NCI-H1694 (cell line): ENCODE measurements around the gene DEPDC5.

Source experiments
- DNase-seq: peaks from one replicate; lab custom pipeline; 2025; lab: John Stamatoyannopoulos, UW

DEPDC5 gene

DNA sequence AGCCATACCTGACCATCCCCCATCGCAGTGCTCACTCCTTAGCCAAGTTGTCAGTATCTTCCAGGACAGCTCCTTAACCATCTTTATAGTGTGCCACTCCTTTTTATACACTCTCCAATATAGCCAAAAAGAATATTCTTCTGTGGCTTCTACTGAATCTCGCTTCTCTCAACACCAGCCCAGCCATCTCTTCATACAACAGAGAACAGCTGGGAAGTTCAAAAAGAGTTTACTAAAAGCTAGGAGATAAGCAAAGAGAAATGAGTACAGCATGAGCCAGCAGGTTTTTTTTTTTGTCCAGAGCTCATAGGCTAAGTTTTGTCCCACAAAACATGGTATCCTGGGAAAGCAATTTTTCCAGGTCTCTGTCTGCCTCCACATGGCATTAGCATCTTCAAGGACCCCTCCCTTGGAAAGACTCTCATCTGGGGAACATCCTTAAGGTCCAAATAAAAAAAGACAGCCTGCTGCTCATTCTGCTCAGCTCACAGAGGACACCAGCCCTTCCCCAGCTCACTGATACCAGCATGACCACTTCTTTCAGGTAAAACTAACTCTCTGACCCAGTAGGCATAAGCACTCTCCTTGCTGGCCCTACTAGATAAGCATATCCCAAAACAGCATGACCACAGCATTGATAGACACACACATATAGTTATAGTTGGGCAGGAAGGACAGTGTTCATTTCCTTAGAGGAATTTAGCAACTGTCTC lies 141.7 kb downstream of the DEPDC5 start:
- DNase-seq: no peak

DNA sequence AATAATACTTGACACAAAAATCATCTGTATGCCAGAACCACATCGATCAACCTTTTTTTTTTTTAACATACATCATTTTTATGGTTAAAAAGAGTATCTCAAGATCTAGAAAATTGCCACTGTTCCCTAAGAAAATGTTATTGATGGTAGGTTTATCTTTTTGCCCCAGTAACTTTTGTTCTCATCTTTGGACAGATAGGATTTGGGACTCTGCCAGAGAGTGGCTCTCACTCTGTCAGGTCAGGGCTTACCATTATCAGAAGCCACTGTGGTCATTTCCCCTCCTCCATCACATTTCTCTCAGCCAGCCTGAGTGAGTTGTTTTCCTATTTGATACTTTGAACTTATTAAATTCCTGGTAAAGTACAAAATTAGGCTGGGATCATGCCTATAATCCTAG lies 142.7 kb downstream of the DEPDC5 start:
- no peak for DNase-seq

DNA sequence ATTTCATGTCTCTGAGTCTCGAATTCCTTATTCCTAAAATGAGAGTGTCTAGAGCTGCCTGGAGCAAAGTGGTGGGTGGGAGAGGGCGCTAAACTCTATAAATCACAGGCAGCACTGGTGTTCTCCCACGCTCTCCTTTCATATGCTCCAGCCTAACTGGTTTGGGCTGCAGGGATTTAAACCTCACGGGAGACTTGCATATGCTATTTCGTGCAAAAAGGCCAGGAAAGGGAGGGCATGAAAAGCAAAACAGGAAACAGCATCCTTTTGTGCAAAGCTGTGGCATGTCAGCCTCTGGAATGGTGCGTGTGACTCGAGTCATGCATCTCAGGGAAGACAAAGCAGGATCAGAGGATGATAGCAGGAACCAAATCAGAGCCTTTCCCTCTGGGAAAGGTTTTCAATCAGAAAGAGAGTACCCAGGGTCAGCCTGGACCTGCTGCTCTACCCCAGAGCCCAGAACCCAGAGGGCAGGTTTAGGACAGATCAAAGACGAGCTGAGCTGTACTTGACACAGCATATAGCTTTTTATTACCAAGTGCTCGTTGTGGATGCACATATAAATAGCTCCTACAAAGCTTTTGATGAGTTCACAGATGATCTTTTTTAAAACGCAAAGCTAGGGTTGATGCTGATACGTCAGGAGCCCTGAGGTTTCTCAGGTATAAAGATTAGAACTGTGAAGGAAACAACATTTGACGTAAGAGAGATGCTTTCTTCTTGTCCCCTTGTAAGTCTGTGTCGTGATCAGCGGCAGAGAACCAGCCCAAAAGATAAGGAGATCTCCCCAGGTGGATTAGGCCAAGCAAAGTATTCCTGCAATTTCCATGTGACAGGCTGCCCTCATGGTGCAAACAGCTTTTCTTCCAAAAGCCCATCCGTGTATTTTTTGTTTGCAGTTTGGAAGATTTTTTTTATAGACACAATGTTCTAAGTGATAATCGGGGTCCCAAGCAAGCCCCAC lies 144.3 kb downstream of the DEPDC5 start:
- no peak for DNase-seq

DNA sequence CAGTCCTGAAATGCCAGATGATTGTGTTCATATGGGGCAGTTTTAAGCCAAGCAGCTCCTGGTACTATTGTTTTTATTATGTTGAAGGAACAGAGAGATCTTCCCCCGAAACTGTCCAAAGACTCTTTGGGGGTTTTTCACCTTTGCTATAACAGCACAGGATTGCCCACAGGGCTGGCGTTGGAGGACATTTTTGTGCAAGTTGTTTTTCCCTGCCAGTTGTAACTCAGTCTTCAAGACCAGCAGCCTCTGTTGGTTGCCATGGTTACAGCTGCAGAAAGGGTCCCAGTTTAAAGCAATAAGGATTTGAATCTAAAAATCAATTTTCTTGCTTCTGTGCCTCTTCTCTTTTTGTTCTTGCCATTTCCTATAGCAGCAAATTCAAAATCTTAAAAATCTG lies 145.1 kb downstream of the DEPDC5 start:
- no peak for DNase-seq

DNA sequence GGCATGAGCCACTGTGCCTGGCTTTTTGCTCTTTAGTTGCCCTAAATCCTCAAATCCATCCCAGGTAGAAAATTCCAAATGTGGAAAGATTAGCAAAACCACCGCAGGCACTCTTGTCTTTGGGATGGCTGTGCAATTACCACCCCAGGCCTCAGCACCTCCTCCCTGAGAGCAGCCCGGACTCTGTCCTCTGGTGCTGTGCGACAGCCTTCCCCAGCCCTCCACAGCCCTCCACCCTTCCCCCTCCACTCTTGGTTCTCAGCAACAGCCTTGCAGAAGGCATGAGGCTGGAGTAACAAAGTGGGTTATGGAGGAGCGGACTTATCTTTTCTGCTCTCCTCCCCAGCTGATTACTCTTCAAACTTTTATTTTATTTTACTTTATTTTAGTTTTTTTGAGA lies 145.8 kb downstream of the DEPDC5 start:
- DNase-seq: no peak

DNA sequence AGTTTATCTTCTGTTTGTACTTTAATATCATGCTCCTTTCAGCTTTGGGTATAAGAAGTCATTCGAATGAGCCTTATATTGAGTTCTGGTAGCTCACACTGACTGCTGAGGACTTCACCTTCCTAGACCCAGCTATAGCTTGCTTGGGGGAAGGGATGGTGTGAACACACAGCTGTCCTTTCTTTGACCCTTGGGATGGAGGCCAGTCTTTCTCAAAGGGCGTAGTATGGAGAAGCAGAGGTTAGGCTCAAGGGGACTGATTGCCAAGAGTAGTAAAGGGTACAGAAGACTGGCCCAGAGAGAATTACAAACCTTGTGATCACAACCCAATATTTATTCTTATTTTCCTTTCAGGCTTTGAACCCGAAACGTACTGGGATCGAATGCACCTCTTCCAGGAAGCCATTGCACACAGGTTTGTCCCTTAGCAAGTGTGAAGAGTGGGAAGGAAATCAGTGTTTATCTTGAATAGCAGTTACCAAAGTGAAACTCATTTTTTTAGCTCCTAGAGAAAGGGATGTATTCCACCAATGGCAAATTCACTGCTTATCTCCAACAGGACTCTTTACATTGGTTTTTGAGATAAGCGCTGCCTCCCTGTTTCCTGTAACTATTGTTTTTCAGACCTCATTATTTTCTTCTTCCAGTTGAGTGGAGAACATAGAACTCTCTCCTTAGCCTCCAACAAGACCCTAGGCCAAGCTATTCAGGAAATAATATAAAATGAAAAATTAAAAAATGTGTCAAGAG lies 147.7 kb downstream of the DEPDC5 start:
- no peak for DNase-seq

DNA sequence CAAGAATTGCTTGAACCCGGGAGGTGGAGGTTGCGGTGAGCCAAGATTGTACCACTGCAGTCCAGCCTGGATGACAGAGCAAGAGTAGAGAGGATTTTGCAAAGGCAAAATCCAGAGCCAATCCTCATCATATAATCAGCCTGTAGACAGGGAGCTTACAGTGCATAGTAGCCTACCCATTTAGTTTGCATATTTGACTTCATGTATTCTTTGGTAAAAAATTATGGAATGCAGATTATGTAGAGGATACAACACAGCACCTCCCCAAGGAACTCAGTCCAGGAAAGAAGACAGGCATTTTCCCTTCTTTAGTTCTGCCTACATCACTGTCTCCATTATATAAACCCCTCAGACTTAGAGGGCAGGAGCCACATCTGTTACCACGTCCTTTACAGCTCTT lies 150.8 kb downstream of the DEPDC5 start:
- no peak for DNase-seq

DNA sequence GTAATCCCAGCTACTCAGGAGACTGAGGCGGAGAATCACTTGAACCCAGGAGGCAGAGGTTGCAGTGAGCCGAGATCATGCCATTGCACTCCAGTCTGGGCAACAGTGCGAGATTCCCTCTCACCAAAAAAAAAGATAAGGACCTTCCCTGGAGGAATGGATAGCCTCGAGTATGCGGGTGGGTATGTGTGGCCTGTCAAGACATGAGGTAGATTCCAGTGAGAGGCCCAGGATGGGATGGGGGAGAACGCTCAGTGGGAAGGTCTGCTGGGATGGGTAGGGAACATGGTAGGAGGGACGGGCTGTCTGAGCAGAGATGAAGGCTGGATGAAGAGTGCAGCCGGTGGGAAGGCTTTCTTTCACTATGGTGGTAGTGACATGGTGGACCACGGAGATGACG lies 151.5 kb downstream of the DEPDC5 start:
- no peak for DNase-seq

DNA sequence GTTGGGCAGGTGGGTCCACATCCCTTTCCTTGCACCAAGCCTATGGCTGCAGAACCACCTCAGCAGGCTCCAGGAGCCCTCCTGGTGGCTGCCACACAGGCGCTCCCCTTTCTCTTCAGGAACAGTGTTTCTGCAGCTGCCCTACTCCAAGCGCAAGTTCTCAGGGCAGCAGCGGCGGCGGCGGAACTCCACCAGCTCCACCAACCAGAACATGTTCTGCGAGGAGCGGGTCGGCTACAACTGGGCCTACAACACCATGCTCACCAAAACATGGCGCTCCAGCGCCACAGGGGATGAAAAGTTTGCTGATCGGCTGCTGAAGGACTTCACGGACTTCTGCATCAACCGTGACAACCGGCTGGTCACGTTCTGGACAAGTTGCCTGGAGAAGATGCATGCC lies 152.3 kb downstream of the DEPDC5 start:
- no peak for DNase-seq

DNA sequence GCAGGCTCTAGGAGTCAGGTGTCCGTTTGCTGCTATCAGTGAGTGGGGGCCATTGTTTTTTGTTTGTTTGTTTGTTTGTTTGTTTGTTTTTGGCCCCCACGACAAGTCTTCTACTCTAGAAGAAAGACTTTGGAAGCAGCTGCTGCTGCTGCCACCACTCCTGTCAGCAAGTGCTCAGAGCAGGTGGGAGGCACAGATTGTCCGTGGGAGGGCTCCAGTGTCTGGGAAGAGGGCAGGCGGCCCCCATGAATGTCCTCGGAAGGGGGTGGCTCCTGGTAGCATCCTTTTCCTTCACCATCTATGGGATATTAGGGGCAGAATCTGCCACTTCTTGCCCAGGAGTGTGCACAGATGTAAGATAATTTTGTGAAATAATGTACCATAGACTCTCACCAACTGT lies 152.8 kb downstream of the DEPDC5 start:
- no peak for DNase-seq

DNA sequence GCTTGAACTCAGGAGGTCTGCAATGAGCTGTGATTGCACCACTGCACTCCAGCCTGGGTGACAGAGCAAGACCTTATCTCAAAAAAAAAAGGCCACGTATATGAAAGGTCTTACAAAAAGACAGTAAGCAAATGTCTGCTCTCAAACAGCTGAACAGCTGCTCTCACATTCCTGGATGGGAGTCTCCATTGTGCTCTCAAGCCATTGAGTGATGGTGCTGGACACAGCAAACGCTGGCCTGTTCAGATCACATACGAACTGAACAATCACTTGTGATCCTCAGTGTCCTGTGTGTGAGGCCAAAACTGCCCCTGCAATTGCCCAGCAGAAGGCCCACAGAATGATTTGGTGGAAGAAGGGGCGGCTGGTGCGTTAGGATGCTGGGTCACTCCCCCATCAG lies 156.2 kb downstream of the DEPDC5 start:
- DNase-seq: no peak

DNA sequence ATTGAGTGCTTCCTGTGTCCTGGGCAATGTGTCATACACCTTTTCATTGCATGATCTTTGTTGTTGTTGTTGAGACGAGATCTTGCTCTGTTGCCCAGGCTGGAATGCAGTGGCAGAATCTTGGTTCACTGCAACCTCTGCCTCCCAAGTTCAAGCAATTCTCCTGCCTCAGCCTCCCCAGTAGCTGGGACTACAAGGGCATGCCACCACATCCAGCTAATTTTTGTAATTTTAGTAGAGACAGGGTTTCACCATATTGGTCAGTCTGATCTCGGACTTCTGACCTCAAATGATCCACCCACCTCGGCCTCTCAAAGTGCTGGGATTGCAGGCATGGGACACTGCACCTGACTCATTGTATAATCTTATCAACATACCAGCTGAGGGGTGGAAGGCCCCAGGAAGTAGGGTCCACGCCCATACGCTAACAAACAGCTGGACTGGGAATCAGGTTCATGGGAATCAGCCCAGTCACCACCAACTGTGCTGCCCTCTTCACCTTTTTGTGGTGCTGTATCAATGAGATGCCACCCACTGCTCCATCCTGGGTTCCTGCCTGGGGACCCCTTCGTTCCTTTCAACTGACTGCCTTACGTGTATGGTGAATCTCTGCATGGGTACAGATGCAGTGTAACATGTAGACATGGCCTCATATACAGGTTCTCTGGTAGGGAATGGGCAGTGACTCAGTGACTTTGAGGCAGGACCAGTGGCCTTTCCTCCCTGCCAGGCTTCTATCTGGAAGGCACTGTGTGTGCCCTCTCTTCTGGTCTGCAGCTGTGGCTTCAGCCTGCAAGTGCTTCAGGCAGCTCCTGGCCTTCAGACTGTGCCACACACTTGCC lies 158.0 kb downstream of the DEPDC5 start:
- no peak for DNase-seq

DNA sequence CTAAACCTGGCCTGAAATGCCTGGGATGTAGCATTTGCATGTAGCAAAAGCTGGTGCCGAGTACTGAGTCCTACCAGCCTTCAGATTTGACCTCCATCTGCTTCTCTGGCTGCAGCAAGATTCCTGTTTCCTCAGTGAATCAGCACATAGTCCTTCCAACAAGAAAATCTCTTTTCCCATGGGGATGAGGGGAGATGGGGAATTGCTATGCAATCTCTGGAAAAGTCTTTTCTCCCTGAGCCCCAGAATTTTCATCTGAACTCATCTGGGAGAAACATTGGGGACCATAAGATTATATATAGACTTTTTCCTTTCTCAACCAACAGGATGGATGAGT lies 158.6 kb downstream of the DEPDC5 start:
- DNase-seq: no peak

DNA sequence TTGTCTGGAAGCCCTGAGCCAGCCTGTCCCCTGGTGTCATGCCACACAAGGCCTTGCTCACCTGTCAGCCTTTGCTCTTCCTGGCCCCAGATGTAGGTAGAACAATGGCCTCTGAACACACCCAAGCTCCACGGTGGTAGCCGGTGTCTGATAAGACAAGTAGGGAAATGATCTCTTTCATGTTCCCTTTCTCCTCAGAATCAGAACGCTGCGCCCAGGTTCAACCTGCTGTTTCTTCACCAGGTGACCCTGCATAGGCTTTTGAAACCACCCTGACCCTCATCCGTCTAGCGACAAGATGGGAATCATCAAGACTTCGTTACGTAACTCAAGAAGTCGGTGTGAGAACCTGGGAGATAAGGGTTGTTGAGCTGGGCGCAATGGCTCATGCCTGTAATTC lies 161.8 kb downstream of the DEPDC5 start:
- DNase-seq: no peak

DNA sequence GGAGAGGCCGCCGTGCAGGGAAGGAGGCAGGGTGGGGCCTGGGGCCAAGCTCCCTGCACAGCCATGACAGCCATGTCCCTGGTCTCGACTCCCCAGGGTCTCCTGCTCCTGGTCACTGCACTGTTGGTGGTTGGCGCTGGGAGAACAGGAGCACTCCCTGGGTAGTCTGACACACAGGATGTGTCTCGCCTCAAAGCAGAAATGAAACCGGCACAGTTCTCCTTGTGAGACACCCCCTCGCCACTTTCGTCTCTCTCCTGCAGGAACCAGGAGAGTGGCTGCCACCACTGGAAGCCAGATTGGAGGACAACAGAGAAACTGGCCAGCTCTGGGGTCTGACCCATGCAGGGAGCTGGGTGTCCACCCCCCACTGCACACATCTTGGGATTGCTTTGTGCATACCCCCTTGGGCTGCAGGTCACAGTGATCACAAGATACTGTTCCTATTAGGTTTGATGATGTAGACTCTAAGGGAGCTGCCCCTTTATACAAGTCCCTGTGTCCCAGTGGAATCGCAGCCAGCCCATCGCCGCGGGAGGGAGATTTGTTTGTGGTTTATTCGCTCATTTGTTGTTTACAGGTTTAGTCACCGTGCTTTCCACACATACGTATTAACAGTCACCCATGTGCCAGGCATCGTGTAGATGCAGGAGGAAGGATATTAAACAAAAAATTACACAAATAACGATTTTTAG lies 163.6 kb downstream of the DEPDC5 start:
- no peak for DNase-seq

DNA sequence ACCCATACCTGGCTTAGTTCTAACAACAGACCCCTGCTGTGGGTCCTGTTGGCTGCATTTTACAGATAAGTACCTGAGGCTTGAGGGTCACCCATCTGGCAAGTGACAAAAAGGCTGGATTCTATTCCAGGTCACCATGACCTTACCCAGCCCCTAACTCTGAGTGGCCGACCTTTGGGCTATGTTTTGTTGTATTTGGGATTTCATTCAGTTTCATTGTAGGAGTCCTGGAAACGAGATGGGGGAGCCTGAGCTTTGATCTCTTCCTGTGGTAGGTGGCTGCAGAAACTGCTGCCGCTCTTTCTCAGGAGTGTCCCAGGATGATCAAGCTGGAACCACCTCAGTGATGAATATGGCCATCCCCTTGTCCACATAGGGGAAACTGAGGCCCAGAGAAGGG lies 165.9 kb downstream of the DEPDC5 start:
- no peak for DNase-seq

DNA sequence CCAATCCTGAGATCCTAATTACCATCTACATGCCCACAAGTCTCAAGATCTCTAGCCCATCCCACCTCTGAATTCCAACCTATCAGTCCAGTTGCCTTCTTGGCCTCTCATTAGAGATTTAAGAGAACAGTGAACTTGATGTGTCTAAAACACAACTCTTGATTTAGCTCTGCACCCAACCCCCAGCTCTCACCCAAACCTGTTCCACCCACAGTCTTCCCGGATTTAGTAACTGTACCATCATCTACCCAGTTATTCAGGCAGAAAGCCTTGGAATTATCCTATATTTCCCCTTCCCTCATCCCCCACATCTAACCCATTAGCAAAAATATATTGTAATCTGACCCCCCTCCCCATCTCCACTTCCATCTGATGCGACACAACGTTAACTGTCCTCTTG lies 166.5 kb downstream of the DEPDC5 start:
- no peak for DNase-seq

DNA sequence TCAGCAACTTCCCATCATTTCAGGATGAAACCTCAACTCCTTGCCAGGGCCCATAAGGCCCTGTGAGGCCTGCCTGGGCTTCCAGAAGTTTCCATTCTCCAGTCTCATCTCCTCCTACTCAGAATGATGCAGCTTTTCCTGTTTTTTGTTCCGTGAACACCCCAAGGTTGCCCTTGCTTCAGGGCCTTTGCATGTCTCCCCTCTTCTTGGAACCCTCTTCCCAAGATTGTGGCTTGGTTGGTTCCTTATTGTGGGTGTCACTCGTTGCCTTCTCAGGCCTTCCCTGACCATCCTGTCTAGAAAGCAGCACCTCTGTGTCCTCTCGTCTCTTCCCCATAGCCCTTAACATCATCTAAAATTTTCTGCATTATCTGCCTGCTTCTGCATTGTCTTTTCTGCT lies 167.3 kb downstream of the DEPDC5 start:
- no peak for DNase-seq

DNA sequence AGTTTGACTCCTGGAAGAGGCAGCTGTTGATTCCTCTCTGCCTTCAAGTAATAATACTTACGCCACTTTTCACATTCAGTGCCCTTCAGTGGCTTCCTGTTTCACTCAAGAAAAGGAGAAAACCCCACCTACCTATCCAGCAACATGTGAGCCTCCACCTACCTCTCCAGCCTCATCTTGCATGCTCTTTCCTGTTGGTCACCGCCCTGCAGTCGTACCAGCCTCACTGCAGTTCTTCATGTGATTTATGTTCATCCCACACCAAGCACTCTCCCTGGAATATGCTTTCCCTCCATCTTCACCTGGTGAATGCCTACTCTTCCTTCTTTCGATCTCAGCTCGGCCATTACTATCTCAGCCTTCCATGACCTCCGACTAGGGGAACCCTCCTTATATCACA lies 168.7 kb downstream of the DEPDC5 start:
- no peak for DNase-seq

DNA sequence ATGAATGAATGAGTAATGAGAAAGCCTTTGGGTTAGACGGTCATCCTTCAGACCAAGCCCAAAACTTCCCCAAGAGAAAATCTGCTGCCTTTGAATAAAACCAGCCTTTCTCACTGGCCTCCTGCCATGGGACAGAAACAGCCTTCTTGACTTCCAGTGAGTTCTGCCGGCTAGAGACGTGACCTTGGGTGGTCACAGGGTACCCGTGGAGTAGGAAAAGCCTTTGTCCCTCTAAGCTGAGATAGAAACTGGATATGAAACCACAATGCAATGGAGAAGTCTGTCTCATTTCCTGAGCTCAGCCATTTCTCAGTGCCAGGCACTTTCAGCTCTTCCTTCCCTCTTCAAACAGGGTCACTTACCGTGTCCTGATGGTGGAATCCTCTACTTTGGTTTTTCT lies 169.3 kb downstream of the DEPDC5 start:
- DNase-seq: no peak

DNA sequence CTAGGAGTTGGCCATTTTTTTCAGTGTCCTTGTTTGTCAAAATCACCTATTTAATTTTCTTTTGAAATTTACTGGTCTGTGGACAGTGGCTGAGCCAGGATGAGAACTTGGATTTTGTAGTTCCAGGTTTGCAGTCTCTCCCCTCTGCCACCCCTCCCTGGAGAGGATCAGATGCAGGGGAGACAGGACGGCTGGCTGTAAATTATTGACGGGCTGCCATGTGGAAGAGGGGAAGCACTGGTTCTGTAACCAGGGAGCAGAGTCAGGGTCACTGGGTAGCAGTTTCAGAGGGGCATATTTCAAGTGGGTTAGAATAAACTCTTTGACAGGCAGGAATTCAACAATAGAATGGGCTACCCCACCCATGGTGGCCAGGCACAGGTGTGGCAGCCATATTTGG lies 169.9 kb downstream of the DEPDC5 start:
- no peak for DNase-seq
